T-helper 17 cell (primary cell): ENCODE data around the gene NOL8. TPM values are rescaled to one million over a fixed set of nuclear protein-coding genes. Genes with fewer than 3 reads are reported as not detected.
A peak's percentile ranks its signal among the peaks of the same experiment; 100 is the strongest.

ENCODE experiments used
- ATAC-seq: fragments of 150-1000 bp; cut with Tn5 transposase; 2 replicates; pipeline ENCODE4 v1.10.0; 2021; ENCODE audit warnings: mild to moderate bottlenecking, moderate library complexity
- DNase-seq, 3 donors: peaks; one replicate each; pipeline versions ENCODE4 v3.0.0 to v3.0.0-alpha.2; 2020 to 2021
- H3K9me3 ChIP-seq: one replicate; pipeline ENCODE4 v1.7.0; 2013; ENCODE audit warnings: low read length, mild to moderate bottlenecking; ENCODE audit not compliant: control insufficient read depth, poor library complexity, severe bottlenecking
- H3K27ac Mint-ChIP-seq: one replicate; pipeline ENCODE4 v1.8.0; 2022; ENCODE audit warnings: mild to moderate bottlenecking, moderate library complexity, mixed read lengths
- H3K27me3 Mint-ChIP-seq: one replicate; pipeline ENCODE4 v1.8.0; 2022; ENCODE audit warnings: mixed read lengths
- H3K36me3 Mint-ChIP-seq: one replicate; pipeline ENCODE4 v1.8.0; 2022; ENCODE audit warnings: low read depth, mixed read lengths
- H3K4me1 Mint-ChIP-seq: one replicate; pipeline ENCODE4 v1.8.0; 2022; ENCODE audit warnings: mild to moderate bottlenecking, mixed read lengths
- H3K4me3 Mint-ChIP-seq: one replicate; pipeline ENCODE4 v1.8.0; 2022; ENCODE audit warnings: mild to moderate bottlenecking, moderate library complexity, mixed read lengths
- total RNA-seq, 4 donors: library from RNA in 2 of 4; stranded (reverse) in 2 of 4; gene quantifications; one replicate each; pipeline ENCODE4 v1.2.3 and lab custom pipeline; 2022 to 2026

NOL8 gene
- total RNA-seq, 2 donors from 2014 or later = 61.0 to 61.1 TPM

DNA sequence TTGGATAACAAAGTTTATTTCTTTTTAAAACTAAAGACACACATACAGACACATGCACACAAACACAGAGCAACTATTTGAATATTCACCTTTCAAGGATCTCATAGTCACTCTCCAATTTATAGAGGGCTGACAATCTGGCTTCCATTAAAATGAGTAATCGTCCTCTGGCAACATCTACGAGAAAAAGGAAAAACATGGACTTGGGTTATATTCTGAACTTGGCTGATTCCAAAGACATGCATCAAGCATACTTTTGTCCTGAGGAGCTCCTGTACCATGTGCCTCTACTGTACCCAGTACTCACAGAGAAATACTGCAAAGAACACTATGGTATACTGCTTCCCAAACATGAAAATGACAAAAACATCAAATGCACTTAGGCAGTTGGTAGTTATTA, 47.0 kb downstream of the NOL8 start:
- peaks cover 8% of the 10 kb centered on the region for H3K36me3 Mint-ChIP-seq
- peaks cover 19% of the 10 kb centered on the region for H3K4me1 Mint-ChIP-seq
- no peaks in the 10 kb centered on the region for H3K9me3 ChIP-seq
- ATAC-seq (no peak), DNase-seq (no peak)
- H3K4me3 Mint-ChIP-seq = no peak overlapping the region
- H3K27ac Mint-ChIP-seq = peak overlapping the region; percentile 88
- no peaks in the 10 kb centered on the region for H3K27me3 Mint-ChIP-seq

DNA sequence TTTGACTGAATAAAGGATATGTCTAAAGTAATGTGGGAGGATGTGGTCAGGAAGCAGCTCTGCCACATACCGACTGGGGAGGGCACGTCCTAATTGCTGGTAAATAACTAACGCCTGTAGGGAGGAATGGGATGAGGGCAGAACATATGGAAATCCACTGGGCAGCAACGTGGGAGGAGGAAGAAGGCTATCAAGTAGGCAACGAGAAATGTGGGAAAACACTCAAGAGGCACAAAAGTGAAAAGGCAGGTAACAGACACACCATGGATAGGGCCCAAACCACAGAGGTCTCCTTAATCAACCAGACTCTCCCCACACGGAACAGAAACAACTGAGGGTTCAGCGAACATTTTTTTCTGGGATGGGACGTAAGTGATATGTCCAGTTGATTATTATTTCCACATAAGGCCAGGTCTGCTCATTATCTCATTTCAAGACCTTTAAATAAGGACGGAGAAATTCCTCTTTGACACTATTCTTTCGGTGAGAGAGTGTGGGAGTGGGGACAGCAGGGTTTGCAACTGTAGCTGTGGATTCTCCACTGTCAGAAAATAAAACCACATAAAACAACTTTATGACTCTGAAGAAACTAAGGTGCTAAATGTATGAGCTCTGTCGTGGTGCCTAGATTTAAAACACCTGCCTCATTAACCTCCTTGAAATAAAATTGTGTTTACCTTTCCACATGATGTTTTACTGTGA, 48.7 kb downstream of the NOL8 start:
- Mint-ChIP-seq H3K36me3 (peaks cover 8% of the 10 kb centered on the region), H3K4me3 (peak overlapping the region; percentile 85), H3K4me1 (peaks cover 19% of the 10 kb centered on the region), H3K27ac (peak overlapping the region; percentile 88), H3K27me3 (no peaks in the 10 kb centered on the region)
- DNase-seq = no peak
- no peaks in the 10 kb centered on the region for H3K9me3 ChIP-seq
- peak; percentile 54 for ATAC-seq

DNA sequence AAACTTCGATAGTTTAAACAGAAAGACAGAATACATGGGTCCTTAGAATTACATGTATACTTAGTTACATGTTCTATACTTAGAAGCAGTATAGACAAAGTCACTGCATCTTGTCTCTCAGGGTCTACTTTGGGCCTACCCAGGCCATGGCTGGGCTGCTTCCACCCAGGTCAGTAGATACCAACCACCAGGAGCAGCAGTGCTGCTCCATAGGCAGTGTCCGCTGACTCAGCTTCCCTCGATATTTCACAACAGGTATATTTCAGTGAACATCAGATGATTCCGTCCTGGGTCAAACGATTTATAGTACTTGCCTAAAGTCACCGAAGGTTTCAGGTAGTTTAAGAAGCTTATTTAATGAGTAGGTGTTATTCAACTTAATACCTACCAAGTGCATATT, 49.6 kb downstream of the NOL8 start:
- ATAC-seq (no peak), DNase-seq (no peak)
- Mint-ChIP-seq H3K36me3 (peaks cover 8% of the 10 kb centered on the region), H3K27ac (peak overlapping the region; percentile 88), H3K4me3 (no peak overlapping the region), H3K27me3 (no peaks in the 10 kb centered on the region), H3K4me1 (peaks cover 19% of the 10 kb centered on the region)
- no peaks in the 10 kb centered on the region for H3K9me3 ChIP-seq

DNA sequence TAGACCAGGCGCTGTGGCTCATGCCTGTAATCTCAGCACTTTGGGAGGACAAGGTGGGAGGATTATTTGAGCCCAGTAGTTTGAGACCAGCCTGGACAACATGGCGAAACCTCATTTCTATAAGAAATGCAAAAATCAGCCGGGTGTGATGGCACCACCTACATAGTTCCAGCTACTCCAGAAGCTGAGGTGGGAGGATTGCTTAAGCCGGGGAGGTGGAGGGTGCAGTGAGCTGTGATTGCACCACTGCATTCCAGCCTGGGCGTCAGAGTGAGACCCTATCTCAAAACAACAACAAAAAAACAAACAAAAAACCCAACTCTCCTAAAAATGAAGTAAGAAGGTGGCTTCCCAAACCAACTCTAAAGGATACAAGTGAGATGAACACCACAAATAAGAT, 54.6 kb downstream of the NOL8 start:
- H3K27ac Mint-ChIP-seq = no peak overlapping the region
- peaks cover 10% of the 10 kb centered on the region for H3K36me3 Mint-ChIP-seq
- H3K4me1 Mint-ChIP-seq = peaks cover 3% of the 10 kb centered on the region
- H3K27me3 Mint-ChIP-seq = no peaks in the 10 kb centered on the region
- H3K4me3 Mint-ChIP-seq = no peak overlapping the region
- no peaks in the 10 kb centered on the region for H3K9me3 ChIP-seq
- DNase-seq (no peak), ATAC-seq (no peak)

DNA sequence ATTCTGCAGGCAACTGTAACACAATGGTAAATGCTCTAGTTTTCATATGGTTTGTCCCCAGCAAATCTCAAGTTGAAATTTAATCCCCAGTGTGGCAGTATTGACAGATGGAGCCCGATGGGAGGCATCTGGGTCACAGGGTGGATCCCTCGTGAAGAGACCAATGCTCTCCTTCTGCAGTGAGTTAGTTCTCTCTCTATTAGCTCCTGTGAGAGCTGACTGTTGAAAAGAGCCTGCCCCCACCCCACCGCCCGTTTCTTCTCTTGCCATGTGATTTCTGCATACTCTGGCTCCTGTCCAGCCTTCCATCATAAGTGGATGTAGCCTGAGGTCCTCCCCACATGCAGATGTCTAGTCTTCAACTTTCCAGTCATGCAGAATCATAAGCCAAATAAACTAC, 58.7 kb downstream of the NOL8 start:
- no peaks in the 10 kb centered on the region for H3K9me3 ChIP-seq
- Mint-ChIP-seq H3K4me1 (peaks cover 5% of the 10 kb centered on the region), H3K36me3 (peaks cover 12% of the 10 kb centered on the region), H3K27me3 (no peaks in the 10 kb centered on the region), H3K4me3 (no peak overlapping the region), H3K27ac (no peak overlapping the region)
- DNase-seq (no peak), ATAC-seq (no peak)

DNA sequence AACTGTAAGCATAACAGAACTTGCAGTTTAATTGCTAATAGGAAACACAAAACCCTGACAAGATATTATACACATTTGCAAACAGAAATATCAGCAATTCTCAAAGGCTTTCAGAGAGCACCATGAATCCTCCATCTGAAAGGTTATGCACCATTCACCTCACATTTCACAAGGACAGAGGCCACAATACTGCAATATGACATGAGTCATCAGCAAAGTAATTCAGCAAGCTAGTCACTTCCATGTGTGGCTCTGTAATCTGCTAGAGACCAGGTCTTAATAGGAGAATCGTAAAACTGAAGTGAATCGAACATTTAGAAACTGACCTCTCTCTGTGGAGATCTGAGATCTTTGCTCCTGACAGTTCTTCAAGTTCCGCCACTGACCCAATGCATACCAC, 60.0 kb downstream of the NOL8 start:
- ATAC-seq (no peak), DNase-seq (no peak)
- H3K4me3 Mint-ChIP-seq = no peak overlapping the region
- H3K9me3 ChIP-seq = no peaks in the 10 kb centered on the region
- H3K36me3 Mint-ChIP-seq = peaks cover 12% of the 10 kb centered on the region
- peaks cover 5% of the 10 kb centered on the region for H3K4me1 Mint-ChIP-seq
- no peak overlapping the region for H3K27ac Mint-ChIP-seq
- no peaks in the 10 kb centered on the region for H3K27me3 Mint-ChIP-seq

DNA sequence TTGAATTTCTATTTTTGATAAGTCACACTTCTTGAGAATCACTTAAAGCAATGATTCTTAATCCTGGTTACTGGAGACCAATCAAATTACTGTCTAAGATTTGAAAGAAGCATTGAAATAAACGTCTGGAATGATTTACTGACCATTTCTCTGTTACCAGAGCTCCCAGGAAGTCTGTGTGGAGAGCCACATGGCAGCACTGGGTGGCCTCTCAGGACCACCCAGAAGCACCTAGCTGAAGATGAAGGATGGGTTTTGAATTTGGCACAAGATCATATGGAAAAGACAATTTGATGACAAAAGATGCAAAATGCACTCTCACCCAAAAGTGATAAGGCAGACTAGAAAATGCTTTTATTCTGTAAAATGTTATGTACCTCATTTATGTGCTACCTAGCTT, 62.0 kb downstream of the NOL8 start:
- H3K27me3 Mint-ChIP-seq = no peaks in the 10 kb centered on the region
- no peak overlapping the region for H3K27ac Mint-ChIP-seq
- DNase-seq (no peak), ATAC-seq (no peak)
- no peak overlapping the region for H3K4me3 Mint-ChIP-seq
- H3K36me3 Mint-ChIP-seq = peaks cover 6% of the 10 kb centered on the region
- peaks cover 2% of the 10 kb centered on the region for H3K4me1 Mint-ChIP-seq
- no peaks in the 10 kb centered on the region for H3K9me3 ChIP-seq

DNA sequence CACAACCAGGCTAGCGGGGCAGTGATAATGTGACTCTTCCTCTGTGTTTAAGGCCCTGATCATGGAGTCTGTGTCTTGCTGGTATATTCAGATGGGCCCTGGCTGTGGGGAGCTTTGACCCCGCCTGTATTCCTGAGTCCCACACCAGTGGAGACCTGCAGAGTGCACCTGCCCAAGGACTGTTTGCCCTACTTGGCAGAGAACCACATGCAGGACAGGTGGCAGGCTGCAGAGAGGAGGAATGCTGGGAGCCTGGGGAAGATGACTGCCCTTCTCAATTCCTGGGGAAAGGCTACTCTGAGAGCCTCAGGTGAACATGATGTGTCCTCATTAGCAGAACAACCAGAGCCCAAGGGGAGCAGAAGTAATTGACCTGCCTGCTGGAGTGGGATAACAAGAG, 67.8 kb downstream of the NOL8 start:
- no peak for DNase-seq
- no peaks in the 10 kb centered on the region for H3K4me1 Mint-ChIP-seq
- no peak overlapping the region for H3K27ac Mint-ChIP-seq
- ATAC-seq = no peak
- H3K4me3 Mint-ChIP-seq = no peak overlapping the region
- no peaks in the 10 kb centered on the region for H3K36me3 Mint-ChIP-seq
- H3K9me3 ChIP-seq = no peaks in the 10 kb centered on the region
- H3K27me3 Mint-ChIP-seq = no peaks in the 10 kb centered on the region

DNA sequence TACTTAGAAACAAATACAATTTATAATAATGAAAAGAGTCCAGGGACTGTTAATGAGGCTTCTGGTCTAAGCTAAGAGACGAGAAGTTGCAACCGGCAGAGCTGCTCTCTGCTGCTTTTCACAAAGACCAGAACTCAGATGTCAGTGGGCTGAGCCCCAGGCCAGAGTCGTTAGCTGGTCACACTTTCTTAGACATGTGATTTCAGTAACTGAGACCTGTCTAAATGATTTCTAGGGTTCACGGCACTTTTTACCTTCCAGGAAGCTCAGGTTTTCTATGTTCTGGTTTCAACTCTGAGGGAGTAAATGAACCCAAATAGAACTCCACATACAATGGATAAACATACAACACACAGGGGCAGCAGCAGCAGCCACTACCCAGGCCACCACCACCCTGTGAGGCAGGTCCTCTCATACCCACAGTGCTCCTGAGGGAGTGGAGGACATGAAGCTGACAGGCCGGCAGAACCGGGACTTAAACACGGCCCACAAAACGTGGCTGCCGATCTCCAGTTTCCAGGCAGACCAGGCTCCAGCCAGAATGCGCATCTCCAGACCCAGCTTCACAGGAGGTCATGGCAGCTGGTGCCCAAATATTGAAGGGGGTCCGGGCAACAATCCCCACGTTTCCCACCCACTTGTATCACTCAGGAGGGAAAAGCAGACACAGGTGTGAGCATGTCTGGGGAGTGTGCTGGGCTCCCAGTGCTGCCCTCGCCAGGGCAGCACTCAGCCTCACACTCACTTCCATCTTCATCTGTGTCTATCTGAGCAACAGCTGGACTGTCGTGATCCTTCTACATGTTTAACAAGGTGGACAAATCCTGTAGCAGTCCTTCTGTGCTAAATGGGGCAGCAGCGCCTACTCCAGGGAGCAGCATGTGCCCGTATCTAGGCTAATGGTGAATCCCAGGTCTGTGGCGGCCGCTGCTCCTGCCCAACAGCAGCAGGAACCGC, 70.5 kb downstream of the NOL8 start:
- Mint-ChIP-seq H3K27ac (no peak overlapping the region), H3K27me3 (no peaks in the 10 kb centered on the region), H3K4me1 (no peaks in the 10 kb centered on the region), H3K36me3 (no peaks in the 10 kb centered on the region), H3K4me3 (no peak overlapping the region)
- no peaks in the 10 kb centered on the region for H3K9me3 ChIP-seq
- DNase-seq (no peak), ATAC-seq (no peak)

DNA sequence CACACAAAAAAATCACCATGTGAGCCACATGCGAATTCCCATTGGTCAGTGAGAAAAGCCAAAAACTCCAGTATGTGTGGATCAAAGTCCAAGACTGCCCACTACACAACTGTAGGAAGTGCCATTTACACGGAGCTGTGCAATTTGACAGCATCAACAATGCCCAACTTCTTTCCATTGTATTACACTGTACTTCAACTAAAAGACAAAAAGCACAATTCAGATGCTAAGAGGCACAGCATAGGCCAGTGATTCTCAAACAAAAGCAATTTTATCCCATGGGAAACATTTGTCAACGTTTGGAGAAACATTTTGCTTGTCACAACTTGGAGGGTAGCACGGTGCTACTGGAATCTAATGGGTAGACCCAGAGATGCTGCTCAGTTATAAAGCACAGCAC, 71.5 kb downstream of the NOL8 start:
- DNase-seq (no peak), ATAC-seq (no peak)
- Mint-ChIP-seq H3K27me3 (no peaks in the 10 kb centered on the region), H3K4me3 (no peak overlapping the region), H3K27ac (no peak overlapping the region), H3K4me1 (no peaks in the 10 kb centered on the region), H3K36me3 (peaks cover 2% of the 10 kb centered on the region)
- H3K9me3 ChIP-seq = no peaks in the 10 kb centered on the region

DNA sequence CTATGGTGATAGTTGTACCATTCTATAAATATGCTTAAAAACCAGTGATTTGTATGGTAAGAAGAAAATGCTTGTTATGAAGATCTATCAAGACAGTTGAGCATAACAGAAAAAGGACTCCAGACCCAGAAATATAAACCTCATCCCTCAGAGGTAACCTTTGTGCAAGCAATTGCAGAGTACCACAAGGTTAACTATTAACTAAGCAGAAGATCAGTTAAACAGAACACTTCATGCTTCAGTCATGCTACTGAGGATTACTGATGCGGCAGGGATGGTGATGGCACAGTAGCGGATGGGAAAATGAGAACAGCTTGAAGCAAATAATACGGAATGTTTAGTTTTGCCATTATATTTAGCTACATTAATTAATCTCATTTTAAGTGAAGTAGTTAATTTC, 77.2 kb downstream of the NOL8 start:
- Mint-ChIP-seq H3K4me3 (no peak overlapping the region), H3K27ac (no peak overlapping the region), H3K4me1 (peaks cover 2% of the 10 kb centered on the region), H3K36me3 (peaks cover 17% of the 10 kb centered on the region), H3K27me3 (no peaks in the 10 kb centered on the region)
- H3K9me3 ChIP-seq = no peaks in the 10 kb centered on the region
- DNase-seq = no peak
- ATAC-seq = no peak
